Upper lobe of left lung (tissue), 6 donors: ENCODE measurements around the gene KLK14. TPM values are rescaled to one million over a fixed set of nuclear protein-coding genes. Genes with fewer than 3 reads are reported as not detected.

ENCODE experiments used
- ATAC-seq, 2 donors: fragments of 200-7000 bp; cut with Tn5 transposase; one replicate each; pipeline ENCODE4 v1.9.1; 2022; ENCODE audit warnings: mild to moderate bottlenecking in 2 of 2, moderate library complexity in 2 of 2; ENCODE audit not compliant: low FRiP score in 2 of 2
- DNase-seq, 2 donors: peaks; one replicate each; pipeline ENCODE4 v3.0.0-alpha.2; 2019 to 2020
- H3K27ac ChIP-seq, 4 donors: fragments of 200-600 bp; sonication (generic); one replicate each; pipeline ENCODE4 v1.5.1; 2016 to 2019
- H3K27me3 ChIP-seq, 4 donors: fragments of 200-600 bp; sonication (generic); one replicate each; pipeline ENCODE4 v1.5.1; 2017 to 2019
- H3K36me3 ChIP-seq, 4 donors: fragments of 200-600 bp; sonication (generic); one replicate each; pipeline ENCODE4 v1.5.1; 2016 to 2019
- H3K4me1 ChIP-seq, 4 donors: fragments of 200-600 bp; sonication (generic); one replicate each; pipeline ENCODE4 v1.5.1; 2018 to 2019
- H3K4me3 ChIP-seq, 4 donors: fragments of 200-600 bp; sonication (generic); one replicate each; pipeline ENCODE4 v1.5.1; 2017 to 2019; ENCODE audit warnings: mild to moderate bottlenecking in 2 of 4, moderate library complexity in 1 of 4
- H3K9me3 ChIP-seq, 4 donors: fragments of 200-600 bp; sonication (generic); one replicate each; pipeline ENCODE4 v1.5.1; 2018 to 2019
- CTCF ChIP-seq, 6 experiments: fragments of 450-650 bp in 4 of 6; fragments of 200-600 bp in 2 of 6; sonication (generic) in 2 of 6; IDR thresholded peaks; one replicate each; pipeline ENCODE4 v1.5.1; 2016 to 2019; ENCODE audit warnings: antibody characterized with exemption in 6 of 6
- EP300 ChIP-seq, 4 donors: sonication (generic); formaldehyde crosslinking; IDR thresholded peaks; one replicate each; pipeline ENCODE4 v1.5.1; 2017; ENCODE audit warnings: antibody characterized with exemption in 4 of 4, control low read depth in 2 of 4
- POLR2A ChIP-seq, 4 donors: fragments of 450-650 bp; IDR thresholded peaks; one replicate each; pipeline ENCODE4 v1.5.1; 2016 to 2017; ENCODE audit warnings: antibody characterized with exemption in 4 of 4, mild to moderate bottlenecking in 2 of 4
- POLR2AphosphoS5 ChIP-seq, 2 donors: sonication (generic); formaldehyde crosslinking; IDR thresholded peaks; one replicate each; pipeline ENCODE4 v1.5.1; 2017; ENCODE audit warnings: antibody characterized with exemption in 2 of 2
- WGBS, 2 donors: methylation state at CpG; one replicate each; pipeline ENCODE4 v1.1.5; 2017 to 2018; 5-methylcytosine and 5-hydroxymethylcytosine counted together
- total RNA-seq, 6 donors: library from RNA; depleted of rRNA in 4 of 6; stranded (reverse); fragments of >200 nt in 4 of 6; gene quantifications; one replicate each; pipeline versions ENCODE4 v1.1.0 to v1.2.1, GENCODE V29; 2016 to 2021
- donor health status: DM: no; HTN: no; CAD: no; lungs with moderate emphysema.
- donor health status: DM: no; HTN: yes; CAD: no; lungs with severe emphysema.

KLK14 gene
- total RNA-seq, 6 donors from 2014 or later, result 1.2 to 2.1 (median 2.0) TPM; not detected in 3

GRCh38 chr19:51127755-51128154 lies 45.1 kb upstream of the KLK14 start:
- WGBS, 2 donors, result 48 to 66% methylated on average over 4 of the region's 4 CpGs
- Histone ChIP-seq H3K27ac (peak overlapping the region; percentile 71 to 90 (median 81)), H3K4me3 (peak overlapping the region in 1 of 4 donors; percentile 46), H3K9me3 (no peaks in the 10 kb centered on the region), H3K4me1 (peaks cover 28 to 52% (median 43%) of the 10 kb centered on the region in 4 donors), H3K27me3 (no peaks in the 10 kb centered on the region), H3K36me3 (no peaks in the 10 kb centered on the region)
- DNase-seq (peak in 1 of 2 donors; percentile 69), ATAC-seq (peak in 1 of 2 donors; percentile 38)
- no peak for TF ChIP-seq CTCF (IDR thresholded peaks at IDR 0.05)
- TF ChIP-seq EP300 (IDR thresholded peaks at IDR 0.05), result no peak
- peak in 1 of 2 donors; percentile 52 for TF ChIP-seq POLR2AphosphoS5 (IDR thresholded peaks at IDR 0.05)
- peak in 1 of 4 donors; percentile 80 for TF ChIP-seq POLR2A (IDR thresholded peaks at IDR 0.05)

- ATAC-seq (no peak), DNase-seq (no peak)
- no peaks in the 10 kb centered on the region for H3K27me3 ChIP-seq
- 76 to 78% methylated on average over 5 to 6 of the region's 6 CpGs for WGBS, 2 donors
- peak overlapping the region; percentile 32 to 91 (median 86) for H3K27ac ChIP-seq
- H3K4me1 ChIP-seq, result peaks cover 23 to 47% (median 37%) of the 10 kb centered on the region in 4 donors
- H3K36me3 ChIP-seq, result no peaks in the 10 kb centered on the region
- H3K9me3 ChIP-seq, result no peaks in the 10 kb centered on the region
- peak overlapping the region in 3 of 4 donors; percentile 13 to 46 (median 27) for H3K4me3 ChIP-seq
- TF ChIP-seq CTCF (IDR thresholded peaks at IDR 0.05) (no peak), POLR2AphosphoS5 (IDR thresholded peaks at IDR 0.05) (no peak), POLR2A (IDR thresholded peaks at IDR 0.05) (no peak), EP300 (IDR thresholded peaks at IDR 0.05) (no peak)
Observed at GRCh38 chr19:51127032-51127431, 44.3 kb upstream of the KLK14 start.

- H3K4me3 ChIP-seq, result peak overlapping the region in 3 of 4 donors; percentile 13 to 46 (median 27)
- H3K4me1 ChIP-seq, result peaks cover 14 to 35% (median 25%) of the 10 kb centered on the region in 4 donors
- no peaks in the 10 kb centered on the region for H3K27me3 ChIP-seq
- no peak for ATAC-seq
- no peaks in the 10 kb centered on the region for H3K9me3 ChIP-seq
- 92 to 94% methylated on average over 6 to 13 of the region's 16 CpGs for WGBS, 2 donors
- no peaks in the 10 kb centered on the region for H3K36me3 ChIP-seq
- TF ChIP-seq POLR2AphosphoS5 (IDR thresholded peaks at IDR 0.05), result no peak
- TF ChIP-seq EP300 (IDR thresholded peaks at IDR 0.05), result no peak
- TF ChIP-seq CTCF (IDR thresholded peaks at IDR 0.05), result no peak
- TF ChIP-seq POLR2A (IDR thresholded peaks at IDR 0.05), result no peak
- peak overlapping the region; percentile 81 to 91 (median 87) for H3K27ac ChIP-seq
- DNase-seq, result peak in 1 of 2 donors; percentile 17
Observed at GRCh38 chr19:51125421-51126075, 42.9 kb upstream of the KLK14 start.

- H3K4me3 ChIP-seq, result peak within 1 kb of the TSS in 3 of 4 donors; percentile 13 to 46 (median 27)
- H3K4me1 ChIP-seq, result peaks cover 14 to 27% (median 20%) of the 10 kb centered on the region in 4 donors
- ATAC-seq (peak; percentile 38 to 53), DNase-seq (peak in 1 of 2 donors; percentile 68)
- H3K27me3 ChIP-seq, result no peaks in the 10 kb centered on the region
- TF ChIP-seq CTCF (IDR thresholded peaks at IDR 0.05) (no peak), POLR2AphosphoS5 (IDR thresholded peaks at IDR 0.05) (peak; percentile 24 to 59), EP300 (IDR thresholded peaks at IDR 0.05) (no peak), POLR2A (IDR thresholded peaks at IDR 0.05) (peak in 1 of 4 donors; percentile 80)
- H3K9me3 ChIP-seq, result no peaks in the 10 kb centered on the region
- 44 to 55% methylated on average over 5 to 14 of the region's 14 CpGs for WGBS, 2 donors
- H3K27ac ChIP-seq, result peak within 1 kb of the TSS; percentile 81 to 91 (median 87)
- H3K36me3 ChIP-seq, result no peaks in the 10 kb centered on the region
Observed at GRCh38 chr19:51124729-51125128, 42.0 kb upstream of the KLK14 start, which contains the start of gene SIGLEC9. Gene SIGLEC9, plus strand, starts transcription at chr19:51124906. Its CDS starts 69 bp downstream, at chr19:51124975.
